DMS153 treated with DMSO at 0.1 percent for 48 hours (cell line): ENCODE results near the gene RASA3.

Source experiments
- DNase-seq: peaks from one replicate; lab custom pipeline; 2025; ENCODE audit not compliant: unreplicated experiment; lab: John Stamatoyannopoulos, UW

The RASA3 gene

GRCh38 chr13:113928685-113929627, 203.5 kb downstream of the RASA3 start:
- no peak for DNase-seq
